Activated CD4-positive, alpha-beta T cell treated with anti-CD3 and anti-CD28 coated beads, Interleukin-2, amount 50 U/mL, for 24 hours (primary cell): ENCODE data around the gene MIX23.

Experiments
- DNase-seq, 2 donors: peaks; one replicate each; pipeline ENCODE4 v3.0.0-alpha.2; 2020; ENCODE audit warnings: low read depth in 1 of 2, low spot score in 1 of 2

MIX23 gene

GRCh38 chr3:122382888-122383666, at the start of gene MIX23:
Gene MIX23 (minus strand): TSS chr3:122383231. CDS start chr3:122383224, 7 bp downstream.
- DNase-seq: peak; percentile 66 to 81

DNA sequence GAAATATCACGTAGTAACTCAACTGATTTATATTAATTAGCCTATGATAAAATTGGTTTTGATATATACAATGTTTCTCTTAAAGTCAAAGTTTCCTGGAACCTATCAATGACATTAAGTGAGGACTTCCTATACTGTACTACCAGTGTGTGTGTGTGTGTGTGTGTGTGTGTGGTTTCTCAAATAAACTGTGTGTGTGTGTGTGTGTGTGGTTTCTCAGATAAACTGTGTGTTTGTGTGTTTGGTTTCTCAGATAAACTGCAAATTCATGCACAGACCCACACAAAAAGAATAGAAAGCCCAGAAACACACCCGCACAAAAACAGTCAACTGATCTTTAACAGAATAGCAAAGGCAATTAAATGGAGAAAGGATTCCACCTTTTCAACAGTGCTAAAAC, 47.3 kb upstream of the MIX23 start:
- no peak for DNase-seq

- no peak for DNase-seq
These were observed 44.9 kb upstream of the MIX23 start for GRCh38 chr3:122427857-122428471.

- no peak for DNase-seq
These were observed 38.8 kb upstream of the MIX23 start for GRCh38 chr3:122421836-122422235.

DNA sequence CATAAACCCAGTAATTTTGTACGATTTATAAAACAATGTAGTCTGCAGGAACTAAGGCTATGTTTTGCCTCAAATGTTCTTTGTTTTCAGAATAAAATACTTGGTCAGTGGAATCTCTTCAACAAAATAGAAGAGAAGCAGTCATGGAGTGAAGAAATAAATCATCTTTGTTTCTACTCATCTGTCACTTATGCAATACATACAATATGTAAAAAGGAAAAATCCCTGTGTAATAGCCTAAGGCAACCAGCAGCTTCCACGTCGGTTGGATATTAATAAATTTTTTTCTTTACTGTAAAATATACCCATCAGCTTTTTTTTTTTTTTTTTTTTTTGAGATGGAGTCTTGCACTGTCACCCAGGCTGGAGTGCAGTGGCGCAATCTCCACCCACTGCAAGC, 38.1 kb upstream of the MIX23 start:
- DNase-seq: no peak

- DNase-seq: no peak
These were observed 33.9 kb upstream of the MIX23 start for GRCh38 chr3:122416966-122417365.

GRCh38 chr3:122415762-122416654, 33.0 kb upstream of the MIX23 start, which contains the start of gene WDR5B:
Gene WDR5B (minus strand): TSS chr3:122416062. CDS start chr3:122415528, 534 bp downstream.
- DNase-seq: peak; percentile 99

GRCh38 chr3:122415104-122415744, 32.2 kb upstream of the MIX23 start:
- peak; percentile 2 to 23 for DNase-seq

GRCh38 chr3:122414391-122414790, 31.4 kb upstream of the MIX23 start:
- no peak for DNase-seq

GRCh38 chr3:122410639-122411038, 27.6 kb upstream of the MIX23 start:
- no peak for DNase-seq

DNA sequence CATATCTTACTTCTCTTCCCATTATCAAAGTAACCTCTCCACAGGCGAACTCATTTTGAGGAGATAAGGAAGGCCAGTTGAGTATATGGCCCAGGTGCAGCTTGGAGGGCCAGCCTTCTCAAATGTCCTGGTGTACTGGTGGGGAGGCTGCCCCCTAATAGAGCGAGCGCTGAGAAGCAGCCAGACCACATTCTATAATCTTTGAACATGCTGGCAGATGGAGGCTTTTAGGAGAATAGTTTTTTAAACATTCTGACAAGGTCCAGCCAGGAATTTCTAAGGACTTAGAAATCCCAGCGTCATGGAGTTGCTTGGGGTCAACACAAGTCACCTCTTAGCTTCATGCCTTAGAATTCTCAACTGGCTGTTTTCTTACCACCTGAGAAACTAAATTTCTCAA, 27.1 kb upstream of the MIX23 start:
- DNase-seq: no peak

DNA sequence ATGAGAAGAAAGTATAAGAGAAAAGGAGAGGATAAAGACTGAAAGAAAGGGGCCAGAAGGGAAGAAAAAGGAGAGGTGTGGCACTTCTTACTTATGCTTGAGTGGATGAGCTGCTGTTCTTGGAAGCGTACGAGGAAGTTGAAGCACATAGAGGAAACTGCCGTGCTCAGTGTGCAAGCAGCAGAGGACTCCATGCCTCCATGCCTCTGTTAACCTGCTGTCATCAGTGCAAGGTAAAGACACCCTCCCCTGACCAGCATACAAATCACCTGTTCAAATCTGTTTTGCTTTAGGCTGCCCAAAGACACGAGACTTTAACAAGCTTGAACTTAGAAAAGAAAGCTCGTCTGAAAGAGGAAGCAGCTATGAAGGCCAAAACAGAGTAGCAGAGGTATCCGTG, 26.4 kb upstream of the MIX23 start:
- DNase-seq: no peak

DNA sequence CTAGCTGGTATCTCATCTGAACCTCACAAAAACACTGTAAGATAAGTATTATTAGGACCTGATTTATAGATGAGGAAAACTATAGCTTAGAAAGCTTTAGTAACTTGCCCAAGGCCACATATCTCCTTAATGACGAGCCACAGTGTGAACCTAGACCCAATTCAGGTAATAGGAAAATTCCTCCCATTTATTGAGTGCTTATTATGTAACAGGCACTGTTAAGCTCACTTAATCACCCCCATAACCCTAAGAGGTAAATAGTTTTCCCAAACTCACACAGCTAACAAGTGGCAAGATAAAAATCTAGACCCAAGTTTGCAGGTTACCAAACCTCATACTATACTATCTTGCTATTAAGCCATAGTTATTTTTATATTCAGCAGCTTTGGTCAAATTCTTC, 24.9 kb upstream of the MIX23 start:
- DNase-seq: no peak

DNA sequence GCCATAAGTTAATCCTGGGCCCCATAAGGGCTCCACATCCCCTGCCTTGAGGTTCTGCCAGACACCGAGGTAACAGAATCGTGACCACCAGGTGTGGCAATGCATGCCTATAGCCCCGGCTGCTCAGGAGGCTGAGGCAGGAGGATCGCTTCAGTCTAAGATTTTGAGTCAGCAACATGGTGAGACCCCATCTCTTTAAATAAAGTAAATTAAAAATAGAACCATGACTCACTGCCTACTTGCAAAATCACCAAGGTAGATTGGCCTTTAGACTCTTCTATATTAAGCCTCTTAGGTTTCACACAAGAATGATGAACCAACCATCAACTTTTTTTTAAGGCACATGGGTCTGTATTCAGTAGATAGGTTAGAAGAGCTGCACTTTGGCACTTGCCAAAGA, 23.2 kb upstream of the MIX23 start:
- DNase-seq: no peak

DNA sequence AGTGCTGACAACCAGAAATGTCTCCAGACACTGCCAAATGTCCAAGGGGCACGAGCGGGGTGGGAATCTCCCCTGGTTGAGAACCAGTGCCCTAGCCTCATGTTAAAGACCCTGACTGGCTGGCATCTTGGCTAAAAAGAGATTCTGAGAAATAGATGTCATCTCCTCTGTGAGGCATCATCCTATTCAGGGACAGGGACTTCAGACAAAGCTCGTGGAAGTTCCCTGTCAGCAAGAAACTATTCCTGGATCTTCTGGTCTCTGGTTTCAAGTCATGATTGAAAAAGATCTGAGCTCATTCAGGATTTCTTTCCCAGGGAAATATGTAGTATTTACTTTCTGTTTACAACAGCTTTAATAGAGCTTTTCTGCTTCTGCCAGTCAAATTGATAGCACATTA, 22.0 kb upstream of the MIX23 start:
- DNase-seq: no peak

- DNase-seq: no peak
These were observed 20.5 kb upstream of the MIX23 start for GRCh38 chr3:122403489-122403888.

- no peak for DNase-seq
These were observed 15.9 kb upstream of the MIX23 start for GRCh38 chr3:122398920-122399319.

GRCh38 chr3:122397201-122397600, 14.2 kb upstream of the MIX23 start:
- no peak for DNase-seq

GRCh38 chr3:122396511-122396910, 13.5 kb upstream of the MIX23 start:
- DNase-seq: no peak

DNA sequence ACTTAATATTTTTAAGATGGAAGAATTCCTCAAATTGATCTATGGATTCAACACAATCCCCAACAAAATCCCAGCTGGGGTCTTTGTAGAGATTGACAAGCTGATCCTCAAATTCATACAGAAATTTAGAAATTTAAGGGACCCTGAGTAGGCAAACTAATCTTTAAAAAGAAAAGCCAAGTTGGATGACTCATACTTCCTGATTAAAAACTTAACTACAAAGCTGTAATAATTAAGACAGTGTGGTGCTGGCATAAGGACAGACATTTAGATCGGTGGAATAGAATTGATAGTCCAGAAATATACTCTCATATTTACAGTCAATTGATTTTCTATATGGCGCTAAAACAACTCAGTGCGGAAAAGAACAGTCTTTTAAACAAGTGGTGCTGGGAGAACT, 12.6 kb upstream of the MIX23 start:
- no peak for DNase-seq

GRCh38 chr3:122394173-122394572, 11.1 kb upstream of the MIX23 start:
- no peak for DNase-seq
